ENCODE data around the gene DPM1. TPM values are rescaled to one million over a fixed set of nuclear protein-coding genes. Genes with fewer than 3 reads are reported as not detected.

DPM1 gene
- total RNA-seq, 2 donors from 2014 or later = 18.1 to 32.7 TPM

GRCh38 chr20:50887576-50887975 is 70.8 kb downstream of the DPM1 start:
- ATAC-seq (no peak), DNase-seq (no peak)
- H3K36me3 ChIP-seq (replicated peaks in 1 of 2; ENCODE audit: insufficient read depth in 1 of 2, low read depth in 2 of 2) = peaks cover 0 to 6% of the 10 kb centered on the region in 2 donors
- no peaks in the 10 kb centered on the region for H3K27me3 ChIP-seq
- intact Hi-C loops (cut with DNase I) = no loop called here
- H3K4me3 ChIP-seq = no peak overlapping the region
- no peaks in the 10 kb centered on the region for H3K4me1 ChIP-seq
- 93 to 100% methylated on average over 3 of the region's 3 CpGs for WGBS, 2 donors
- H3K27ac ChIP-seq = no peak overlapping the region
- H3K9me3 ChIP-seq = no peaks in the 10 kb centered on the region
- TF ChIP-seq POLR2A (IDR thresholded peaks at IDR 0.05) = no peak
- TF ChIP-seq, protein P1, sequence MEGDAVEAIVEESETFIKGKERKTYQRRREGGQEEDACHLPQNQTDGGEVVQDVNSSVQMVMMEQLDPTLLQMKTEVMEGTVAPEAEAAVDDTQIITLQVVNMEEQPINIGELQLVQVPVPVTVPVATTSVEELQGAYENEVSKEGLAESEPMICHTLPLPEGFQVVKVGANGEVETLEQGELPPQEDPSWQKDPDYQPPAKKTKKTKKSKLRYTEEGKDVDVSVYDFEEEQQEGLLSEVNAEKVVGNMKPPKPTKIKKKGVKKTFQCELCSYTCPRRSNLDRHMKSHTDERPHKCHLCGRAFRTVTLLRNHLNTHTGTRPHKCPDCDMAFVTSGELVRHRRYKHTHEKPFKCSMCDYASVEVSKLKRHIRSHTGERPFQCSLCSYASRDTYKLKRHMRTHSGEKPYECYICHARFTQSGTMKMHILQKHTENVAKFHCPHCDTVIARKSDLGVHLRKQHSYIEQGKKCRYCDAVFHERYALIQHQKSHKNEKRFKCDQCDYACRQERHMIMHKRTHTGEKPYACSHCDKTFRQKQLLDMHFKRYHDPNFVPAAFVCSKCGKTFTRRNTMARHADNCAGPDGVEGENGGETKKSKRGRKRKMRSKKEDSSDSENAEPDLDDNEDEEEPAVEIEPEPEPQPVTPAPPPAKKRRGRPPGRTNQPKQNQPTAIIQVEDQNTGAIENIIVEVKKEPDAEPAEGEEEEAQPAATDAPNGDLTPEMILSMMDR (IDR thresholded peaks at IDR 0.05) = no peak

DNA sequence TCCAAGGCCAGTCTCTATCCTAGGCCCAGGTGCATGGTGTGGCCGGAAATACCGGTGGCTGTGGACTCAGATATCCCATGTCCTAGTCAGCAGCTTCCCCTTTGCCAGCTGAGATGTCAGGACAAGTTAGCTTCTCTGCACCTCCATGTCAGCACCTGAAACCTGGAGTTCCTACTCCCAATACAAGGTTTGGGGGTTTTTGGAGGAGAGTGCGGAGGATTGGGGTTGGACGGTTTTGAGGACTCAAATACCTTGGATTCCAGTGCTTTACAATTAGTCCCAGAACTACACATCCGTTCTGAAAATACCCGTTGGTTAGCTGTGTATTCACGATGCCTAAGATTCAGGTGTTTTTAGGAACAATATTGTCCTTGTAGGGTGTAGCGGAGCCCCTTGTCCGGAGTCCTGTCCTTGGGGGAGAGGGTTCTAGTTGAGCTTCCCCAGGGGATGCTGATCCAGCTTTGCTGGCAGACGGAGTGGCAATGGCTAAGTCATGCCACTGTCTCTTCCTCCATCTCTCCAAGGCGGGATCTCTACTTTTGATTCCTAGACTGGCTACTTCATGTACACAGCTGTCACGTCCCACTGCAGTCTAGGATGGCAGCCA is 72.0 kb downstream of the DPM1 start:
- no peak overlapping the region for H3K4me3 ChIP-seq
- peaks cover 0 to 4% of the 10 kb centered on the region in 2 donors for H3K36me3 ChIP-seq (replicated peaks in 1 of 2; ENCODE audit: insufficient read depth in 1 of 2, low read depth in 2 of 2)
- TF ChIP-seq, protein P1 (IDR thresholded peaks at IDR 0.05) = no peak
- no peak for TF ChIP-seq POLR2A (IDR thresholded peaks at IDR 0.05)
- intact Hi-C loops (cut with DNase I) = no loop called here
- no peaks in the 10 kb centered on the region for H3K27me3 ChIP-seq
- no peak overlapping the region for H3K27ac ChIP-seq
- DNase-seq (no peak), ATAC-seq (no peak)
- H3K9me3 ChIP-seq = no peaks in the 10 kb centered on the region
- 87 to 93% methylated on average over 12 of the region's 12 CpGs for WGBS, 2 donors
- H3K4me1 ChIP-seq = no peaks in the 10 kb centered on the region

DNA sequence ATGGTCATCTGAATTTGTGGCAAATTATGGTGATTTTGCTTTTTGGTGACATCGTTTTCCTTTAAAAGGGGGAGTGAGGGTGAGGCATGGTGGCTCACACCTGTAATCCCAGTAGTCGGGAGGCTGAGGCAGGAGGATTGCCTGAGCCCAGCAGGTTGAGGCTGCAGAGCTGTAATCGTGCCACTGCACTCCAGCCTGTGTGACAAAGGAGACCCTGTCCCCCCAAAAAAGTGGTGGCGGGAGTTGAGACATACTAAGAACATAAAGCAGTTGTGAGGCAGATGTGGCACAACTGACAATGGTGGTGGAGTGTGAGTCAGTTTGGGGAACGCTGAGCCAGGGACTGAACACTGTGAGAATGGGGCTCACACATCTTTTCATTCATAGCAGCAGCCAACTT is 72.6 kb downstream of the DPM1 start:
- no peaks in the 10 kb centered on the region for H3K4me1 ChIP-seq
- no peaks in the 10 kb centered on the region for H3K9me3 ChIP-seq
- ATAC-seq (no peak), DNase-seq (no peak)
- no peak overlapping the region for H3K4me3 ChIP-seq
- intact Hi-C loops (cut with DNase I) = no loop called here
- H3K36me3 ChIP-seq (replicated peaks in 1 of 2; ENCODE audit: insufficient read depth in 1 of 2, low read depth in 2 of 2) = peaks cover 0 to 4% of the 10 kb centered on the region in 2 donors
- WGBS, 2 donors = 86 to 89% methylated on average over 5 of the region's 5 CpGs
- no peak for TF ChIP-seq POLR2A (IDR thresholded peaks at IDR 0.05)
- TF ChIP-seq, protein P1 (IDR thresholded peaks at IDR 0.05) = no peak
- H3K27ac ChIP-seq = no peak overlapping the region
- no peaks in the 10 kb centered on the region for H3K27me3 ChIP-seq

DNA sequence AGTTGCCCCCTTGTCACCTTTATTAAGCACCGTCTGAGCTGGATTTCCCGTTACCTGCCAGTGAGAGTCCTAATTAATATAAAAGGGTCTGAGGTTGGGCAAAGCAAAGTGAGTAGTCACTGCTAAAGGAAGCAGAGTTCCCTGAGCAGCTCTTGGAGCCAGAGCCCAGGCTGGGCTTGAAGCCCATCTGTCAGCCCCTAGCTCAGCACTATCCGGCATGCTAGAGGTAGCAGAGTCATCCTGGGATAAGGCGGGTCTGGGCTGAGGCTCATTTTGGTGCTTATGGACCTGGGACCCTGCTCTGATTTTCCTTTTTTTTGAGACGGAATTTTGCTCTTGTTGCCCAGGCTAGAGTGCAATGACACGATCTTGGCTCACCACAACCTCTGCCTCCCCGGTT is 73.3 kb downstream of the DPM1 start:
- Histone ChIP-seq H3K27me3 (no peaks in the 10 kb centered on the region), H3K27ac (no peak overlapping the region), H3K9me3 (no peaks in the 10 kb centered on the region), H3K4me1 (no peaks in the 10 kb centered on the region), H3K4me3 (no peak overlapping the region), H3K36me3 (replicated peaks in 1 of 2; ENCODE audit: insufficient read depth in 1 of 2, low read depth in 2 of 2) (peaks cover 0 to 4% of the 10 kb centered on the region in 2 donors)
- DNase-seq (no peak), ATAC-seq (no peak)
- WGBS, 2 donors = 81 to 82% methylated on average over 5 to 7 of the region's 7 CpGs
- TF ChIP-seq POLR2A (IDR thresholded peaks at IDR 0.05) = no peak
- TF ChIP-seq, protein P1 (IDR thresholded peaks at IDR 0.05) = no peak
- intact Hi-C loops (cut with DNase I) = no loop called here

Other genes starting within 250 kb of the DPM1 start
- 1 to 10 TPM; 4.6 to 8.6 TPM for gene PARD6B, start 227.0 kb downstream of the DPM1 start, total RNA-seq
- gene BCAS4, start 163.5 kb downstream of the DPM1 start, total RNA-seq = 1 to 10 TPM in 1 of 2 donors, under 1 TPM in 1; under 0.01 to 2.3 TPM
- 10 to 100 TPM; 28.0 to 28.7 TPM for gene ADNP, start 27.1 kb downstream of the DPM1 start, total RNA-seq
- 1 to 10 TPM; 2.9 to 3.0 TPM for gene MOCS3, start 286 bp upstream of the DPM1 start, total RNA-seq
- 1 to 10 TPM; 4.9 to 6.2 TPM for gene KCNG1, start 64.6 kb upstream of the DPM1 start, total RNA-seq